Measurements from ENCODE around the gene PEX10.

The PEX10 gene

GRCh38 chr1:2407166-2407990, 5.0 kb downstream of the PEX10 start:
- DNase-seq (ENCODE audit: low read depth) = no peak
- H3K4me3 ChIP-seq (ENCODE audit: low read depth, low read length) = no peak overlapping the region

GRCh38 chr1:2406451-2407041, 5.8 kb downstream of the PEX10 start:
- H3K4me3 ChIP-seq (ENCODE audit: low read depth, low read length) = no peak overlapping the region
- DNase-seq (ENCODE audit: low read depth) = no peak

GRCh38 chr1:2405588-2406295, 6.6 kb downstream of the PEX10 start:
- no peak overlapping the region for H3K4me3 ChIP-seq (ENCODE audit: low read depth, low read length)
- DNase-seq (ENCODE audit: low read depth) = no peak

- H3K4me3 ChIP-seq (ENCODE audit: low read depth, low read length) = no peak overlapping the region
- DNase-seq (ENCODE audit: low read depth) = no peak
These were observed 7.4 kb downstream of the PEX10 start for GRCh38 chr1:2404890-2405511.

GRCh38 chr1:2404142-2404889, 8.0 kb downstream of the PEX10 start:
- H3K4me3 ChIP-seq (ENCODE audit: low read depth, low read length) = no peak overlapping the region
- DNase-seq (ENCODE audit: low read depth) = no peak

GRCh38 chr1:2403273-2403672, 9.1 kb downstream of the PEX10 start:
- H3K4me3 ChIP-seq (ENCODE audit: low read depth, low read length) = no peak overlapping the region
- no peak for DNase-seq (ENCODE audit: low read depth)

- no peak for DNase-seq (ENCODE audit: low read depth)
- no peak overlapping the region for H3K4me3 ChIP-seq (ENCODE audit: low read depth, low read length)
These were observed 9.9 kb downstream of the PEX10 start for GRCh38 chr1:2402420-2402819.

- no peak for DNase-seq (ENCODE audit: low read depth)
- H3K4me3 ChIP-seq (ENCODE audit: low read depth, low read length) = no peak overlapping the region
These were observed 11.3 kb downstream of the PEX10 start for GRCh38 chr1:2400950-2401649.

- no peak overlapping the region for H3K4me3 ChIP-seq (ENCODE audit: low read depth, low read length)
- DNase-seq (ENCODE audit: low read depth) = no peak
These were observed 11.8 kb downstream of the PEX10 start for GRCh38 chr1:2400576-2400909.

GRCh38 chr1:2399890-2400575, 12.3 kb downstream of the PEX10 start:
- no peak overlapping the region for H3K4me3 ChIP-seq (ENCODE audit: low read depth, low read length)
- no peak for DNase-seq (ENCODE audit: low read depth)

- DNase-seq (ENCODE audit: low read depth) = no peak
- H3K4me3 ChIP-seq (ENCODE audit: low read depth, low read length) = no peak overlapping the region
These were observed 13.5 kb downstream of the PEX10 start for GRCh38 chr1:2398871-2399270.

GRCh38 chr1:2397007-2397679, 15.2 kb downstream of the PEX10 start:
- DNase-seq (ENCODE audit: low read depth) = no peak
- H3K4me3 ChIP-seq (ENCODE audit: low read depth, low read length) = no peak overlapping the region

- DNase-seq (ENCODE audit: low read depth) = no peak
- no peak overlapping the region for H3K4me3 ChIP-seq (ENCODE audit: low read depth, low read length)
These were observed 15.9 kb downstream of the PEX10 start for GRCh38 chr1:2396476-2396875.

GRCh38 chr1:2396059-2396458, 16.3 kb downstream of the PEX10 start:
- DNase-seq (ENCODE audit: low read depth) = no peak
- H3K4me3 ChIP-seq (ENCODE audit: low read depth, low read length) = no peak overlapping the region

GRCh38 chr1:2395245-2395644, 17.1 kb downstream of the PEX10 start:
- no peak overlapping the region for H3K4me3 ChIP-seq (ENCODE audit: low read depth, low read length)

GRCh38 chr1:2394761-2395160, 17.6 kb downstream of the PEX10 start:
- DNase-seq (ENCODE audit: low read depth) = no peak
- H3K4me3 ChIP-seq (ENCODE audit: low read depth, low read length) = no peak overlapping the region

More at GRCh38 chr1:2395245-2395644, 17.1 kb downstream of the PEX10 start:
- no peak for DNase-seq (ENCODE audit: low read depth)

GRCh38 chr1:2394220-2394619, 18.1 kb downstream of the PEX10 start:
- DNase-seq (ENCODE audit: low read depth) = no peak
- H3K4me3 ChIP-seq (ENCODE audit: low read depth, low read length) = no peak overlapping the region

GRCh38 chr1:2393471-2393877, 18.9 kb downstream of the PEX10 start:
- H3K4me3 ChIP-seq (ENCODE audit: low read depth, low read length) = no peak overlapping the region
- DNase-seq (ENCODE audit: low read depth) = no peak

Measured in skeletal muscle cell (primary cell).